GM12892 (cell line): Measurements from ENCODE around the gene TAMALIN.

ENCODE experiments used
- POLR2A ChIP-seq: IDR thresholded peaks from 2 replicates; pipeline ENCODE4 v1.6.1; 2011; ENCODE audit warnings: low read depth, low read length, control low read depth
- POLR2AphosphoS5 ChIP-seq: IDR thresholded peaks from 2 replicates; pipeline ENCODE4 v1.6.1; 2011; ENCODE audit warnings: low read depth, low read length, control low read depth
- TAF1 ChIP-seq: IDR thresholded peaks from 2 replicates; pipeline ENCODE4 v1.6.1; 2011; ENCODE audit warnings: low read depth, mild to moderate bottlenecking, control low read depth, low read length, borderline replicate concordance

GRCh38 chr12:52038447-52038846, 31.7 kb downstream of the TAMALIN start:
- TF ChIP-seq POLR2AphosphoS5 = no peak
- no peak for TF ChIP-seq POLR2A
- TF ChIP-seq TAF1 = no peak
